ENCODE measurements around the gene DNAJC24.

- TF ChIP-seq CTCF (IDR thresholded peaks at IDR 0.05; ENCODE audit: borderline replicate concordance, extremely low read depth, low read length, poor library complexity, severe bottlenecking) (no peak), EZH2 (IDR thresholded peaks at IDR 0.05; ENCODE audit: borderline replicate concordance, low read depth, low read length, severe bottlenecking) (no peak)
Measured at GRCh38 chr11:31404614-31405013, 35.0 kb downstream of the DNAJC24 start.
